Measurements from ENCODE around the gene MAPRE3. TPM values are rescaled to one million over a fixed set of nuclear protein-coding genes. Genes with fewer than 3 reads are reported as not detected.

Gene MAPRE3
- total RNA-seq, 1 donor from 2014 or later = 5.4 TPM

DNA sequence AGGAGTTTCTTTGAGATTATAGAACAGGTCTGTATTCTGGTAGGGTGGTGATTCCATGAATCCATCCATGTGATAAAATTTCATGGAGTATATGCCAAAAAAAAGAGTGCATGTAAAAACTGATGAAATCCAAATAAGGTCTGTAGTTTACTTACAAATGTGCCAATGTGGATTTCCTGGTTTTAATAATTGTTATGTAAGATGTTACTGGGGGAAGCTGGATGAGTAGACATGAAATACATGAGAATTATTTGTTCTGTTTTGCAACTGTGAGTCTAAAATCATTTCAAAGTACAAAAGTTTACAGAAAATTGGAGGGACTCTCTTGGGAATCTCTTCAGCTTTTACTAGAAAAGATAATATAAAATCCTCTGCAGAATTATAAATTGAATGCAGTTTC lies 38.6 kb downstream of the MAPRE3 start:
- DNase-seq (ENCODE audit: extremely low read depth, low read depth, low spot score) = no peak

DNA sequence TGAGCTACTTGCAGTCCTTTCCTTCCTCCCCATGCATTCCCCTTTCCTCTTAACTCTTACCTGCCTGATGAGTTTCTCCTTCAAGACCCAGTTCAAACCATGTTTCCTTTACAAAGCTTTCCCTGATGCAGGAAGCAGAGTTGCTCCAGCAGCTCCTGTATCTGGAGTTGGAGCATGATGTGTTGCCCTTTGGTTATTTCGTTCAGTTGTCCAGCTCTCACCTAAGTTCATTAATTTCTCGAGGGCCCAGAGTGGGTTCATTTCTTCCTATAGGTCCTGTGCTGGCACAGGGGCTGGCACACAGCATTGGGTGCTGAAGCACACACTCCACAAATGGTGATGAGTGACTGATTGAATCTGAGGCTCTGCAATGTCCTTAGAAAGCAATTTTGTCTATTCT lies 39.3 kb downstream of the MAPRE3 start:
- DNase-seq (ENCODE audit: extremely low read depth, low read depth, low spot score) = no peak

DNA sequence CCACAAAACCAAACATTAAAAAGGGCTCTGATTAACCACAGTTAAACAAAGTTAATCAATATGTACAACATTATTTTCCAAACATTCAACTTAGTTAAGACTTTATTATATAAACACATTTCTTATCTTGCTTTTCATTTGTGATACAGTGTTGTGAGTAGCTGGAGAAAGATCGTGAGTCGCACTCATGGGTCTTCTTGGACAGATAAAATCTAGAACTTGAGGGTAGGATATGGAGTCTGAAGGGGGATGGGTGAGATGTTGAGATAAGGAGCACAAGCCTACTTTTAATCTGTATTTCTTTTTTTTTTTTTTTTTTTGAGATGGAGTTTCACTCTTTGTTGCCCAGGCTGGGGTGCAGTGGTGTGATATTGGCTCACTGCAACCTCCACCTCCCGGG lies 39.7 kb downstream of the MAPRE3 start:
- DNase-seq (ENCODE audit: extremely low read depth, low read depth, low spot score) = no peak

GRCh38 chr2:27013738-27014137 lies 43.3 kb downstream of the MAPRE3 start:
- DNase-seq (ENCODE audit: extremely low read depth, low read depth, low spot score) = no peak

GRCh38 chr2:27014771-27015433 lies 44.5 kb downstream of the MAPRE3 start:
- DNase-seq (ENCODE audit: extremely low read depth, low read depth, low spot score) = no peak

- no peak for DNase-seq (ENCODE audit: extremely low read depth, low read depth, low spot score)
These were observed 46.4 kb downstream of the MAPRE3 start for GRCh38 chr2:27016801-27017325.

DNA sequence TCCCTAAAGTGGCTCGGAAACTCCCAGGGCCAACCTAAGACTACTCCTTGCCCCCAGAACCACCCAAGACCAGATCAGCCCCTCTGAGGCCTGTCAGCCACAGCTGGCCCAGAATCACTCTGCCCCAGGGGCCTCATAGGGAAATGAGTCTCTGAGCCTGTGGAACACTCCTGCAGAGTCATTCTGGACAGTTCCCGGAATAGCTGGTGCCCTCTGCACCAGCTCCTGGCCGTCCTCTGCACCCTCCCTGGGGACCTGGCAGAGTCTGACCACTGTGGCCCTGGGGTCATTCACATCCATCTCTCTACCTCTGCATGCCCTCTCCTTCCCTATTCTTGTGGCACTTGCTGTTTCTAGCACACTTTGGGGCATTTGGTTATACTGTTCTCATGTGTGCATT lies 47.7 kb downstream of the MAPRE3 start:
- no peak for DNase-seq (ENCODE audit: extremely low read depth, low read depth, low spot score)

DNA sequence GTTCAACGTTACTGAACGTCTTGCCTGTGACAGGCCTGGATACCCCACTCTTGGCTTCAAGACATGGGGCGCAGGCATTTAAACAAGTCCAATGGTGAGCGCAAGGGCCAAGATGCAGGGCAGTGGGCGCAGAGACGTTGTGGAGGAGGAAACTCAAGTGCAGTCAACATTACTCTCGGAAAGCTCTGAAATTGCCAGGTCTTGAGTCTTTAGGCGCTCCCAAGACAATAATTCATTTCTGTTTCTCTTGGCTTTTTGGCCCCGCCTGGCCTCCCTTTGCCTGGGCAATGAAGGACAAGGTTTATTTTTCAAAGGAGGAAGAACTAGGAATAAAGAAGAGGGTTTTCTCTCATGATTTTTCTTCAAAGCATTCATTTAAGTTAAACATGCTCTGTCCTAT lies 49.0 kb downstream of the MAPRE3 start:
- DNase-seq (ENCODE audit: extremely low read depth, low read depth, low spot score) = no peak

- no peak for DNase-seq (ENCODE audit: extremely low read depth, low read depth, low spot score)
These were observed 49.8 kb downstream of the MAPRE3 start for GRCh38 chr2:27019931-27020855.

DNA sequence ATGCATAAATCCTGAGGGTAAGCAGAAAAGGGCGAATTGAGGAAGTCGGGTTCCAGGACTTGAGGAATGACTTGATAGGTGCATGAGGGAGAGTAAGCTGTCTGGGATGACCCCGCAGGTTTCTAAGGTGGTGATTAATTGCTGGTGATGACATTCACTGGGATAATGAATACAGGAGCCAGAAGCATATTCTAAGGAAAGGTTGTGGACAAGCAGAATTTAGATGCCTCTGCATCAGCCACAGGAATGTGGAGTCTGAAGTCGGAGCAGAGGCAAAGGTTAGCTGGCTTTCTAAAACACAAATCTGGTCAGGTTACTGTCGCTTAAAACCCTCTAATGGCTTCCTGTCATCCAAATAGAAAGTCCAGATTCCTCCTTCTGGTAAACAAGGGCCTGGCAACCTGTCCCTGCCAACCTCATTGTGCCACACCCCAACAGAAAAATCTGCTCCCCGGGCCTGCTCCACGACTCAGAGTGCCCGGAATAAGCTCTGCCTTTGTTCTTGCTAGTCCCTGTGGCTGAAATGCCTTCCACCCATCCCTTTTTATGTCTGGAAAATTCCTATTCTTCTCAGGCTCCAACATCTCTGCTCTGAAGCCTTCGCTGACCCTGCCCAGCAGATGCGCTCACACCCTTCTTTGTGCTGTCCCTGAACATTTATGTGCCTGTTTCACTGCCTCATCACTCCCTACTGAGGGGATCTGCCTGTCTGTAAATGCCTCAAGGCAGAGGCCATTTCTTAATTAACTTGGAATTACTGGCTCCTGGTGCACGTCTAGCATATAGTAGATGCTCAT lies 51.0 kb downstream of the MAPRE3 start:
- DNase-seq (ENCODE audit: extremely low read depth, low read depth, low spot score) = no peak

DNA sequence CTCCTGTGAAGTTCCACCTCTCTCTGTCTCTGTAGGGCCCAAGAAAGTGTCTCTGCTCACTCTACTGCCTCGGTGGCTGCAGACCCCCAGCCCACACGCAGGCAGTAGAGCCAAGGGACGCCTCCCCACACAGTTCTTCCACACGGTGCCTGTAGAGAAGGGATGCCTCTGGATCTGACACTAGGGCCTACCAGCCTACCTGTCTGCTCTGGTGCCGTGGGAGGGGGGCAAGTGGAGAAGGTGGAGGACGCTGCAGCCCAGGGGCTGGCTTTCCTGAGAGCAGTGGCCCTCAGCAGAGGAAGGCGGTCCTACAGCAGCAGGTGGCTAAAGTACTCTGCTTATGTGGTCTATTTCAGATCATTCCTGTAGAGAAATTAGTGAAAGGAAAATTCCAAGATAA lies 53.3 kb downstream of the MAPRE3 start:
- no peak for DNase-seq (ENCODE audit: extremely low read depth, low read depth, low spot score)

DNA sequence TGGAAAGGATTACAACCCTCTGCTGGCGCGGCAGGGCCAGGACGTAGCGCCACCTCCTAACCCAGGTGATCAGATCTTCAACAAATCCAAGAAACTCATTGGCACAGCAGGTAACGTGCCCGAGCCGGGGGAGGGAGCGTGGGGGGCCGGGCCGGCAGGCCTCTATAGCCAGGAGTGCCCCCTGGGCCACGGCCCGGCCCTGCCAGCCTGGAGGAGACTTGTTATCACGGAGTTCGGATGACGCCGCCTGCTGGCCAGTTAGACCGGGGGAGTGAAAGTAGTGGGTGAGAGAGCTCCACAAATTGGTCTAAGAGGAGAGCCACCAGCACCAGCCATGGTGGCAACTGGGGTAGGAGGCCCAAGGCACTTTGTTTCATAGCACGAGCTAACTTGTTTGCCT lies 53.8 kb downstream of the MAPRE3 start:
- no peak for DNase-seq (ENCODE audit: extremely low read depth, low read depth, low spot score)

DNA sequence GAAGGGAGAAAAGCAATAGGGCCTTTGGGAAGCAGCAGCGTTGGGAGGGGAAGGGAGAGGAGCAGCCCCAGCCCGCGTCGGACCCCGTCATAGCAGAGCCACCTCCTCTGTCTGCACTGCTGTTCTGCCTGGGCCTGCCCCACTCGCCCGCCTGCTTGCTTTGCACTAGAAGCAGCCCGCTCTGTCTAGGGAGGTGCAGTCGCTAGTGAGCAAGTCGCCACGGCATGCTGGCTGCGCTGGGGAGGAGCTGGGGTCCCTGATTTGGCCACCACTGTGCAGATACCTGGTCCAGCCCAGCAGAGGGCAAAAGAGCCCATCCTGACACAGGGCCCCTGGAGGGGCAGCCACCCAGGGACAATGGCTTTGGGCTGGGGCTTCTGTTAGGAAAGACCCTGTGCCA lies 54.4 kb downstream of the MAPRE3 start:
- no peak for DNase-seq (ENCODE audit: extremely low read depth, low read depth, low spot score)

DNA sequence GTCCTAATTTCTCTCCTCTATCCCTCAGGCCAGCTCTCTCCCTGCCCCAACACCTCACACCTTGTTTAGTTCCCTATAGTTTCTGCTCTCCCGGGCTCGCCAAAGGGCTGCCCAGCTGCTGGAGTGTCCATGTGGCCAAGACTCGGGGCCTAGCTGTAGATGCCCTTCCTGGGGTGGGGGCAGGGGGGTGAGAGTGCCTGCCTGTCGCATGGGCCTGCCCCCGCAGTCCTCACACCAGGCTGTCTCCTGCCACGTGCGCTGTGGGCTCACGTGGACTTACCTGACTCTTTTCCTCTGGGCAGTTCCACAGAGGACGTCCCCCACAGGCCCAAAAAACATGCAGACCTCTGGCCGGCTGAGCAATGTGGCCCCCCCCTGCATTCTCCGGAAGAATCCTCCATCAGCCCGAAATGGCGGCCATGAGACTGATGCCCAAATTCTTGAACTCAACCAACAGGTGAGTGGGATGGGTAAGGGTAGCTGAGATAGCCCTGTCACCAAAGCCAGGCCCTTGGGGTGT lies 54.9 kb downstream of the MAPRE3 start:
- DNase-seq (ENCODE audit: extremely low read depth, low read depth, low spot score) = no peak

DNA sequence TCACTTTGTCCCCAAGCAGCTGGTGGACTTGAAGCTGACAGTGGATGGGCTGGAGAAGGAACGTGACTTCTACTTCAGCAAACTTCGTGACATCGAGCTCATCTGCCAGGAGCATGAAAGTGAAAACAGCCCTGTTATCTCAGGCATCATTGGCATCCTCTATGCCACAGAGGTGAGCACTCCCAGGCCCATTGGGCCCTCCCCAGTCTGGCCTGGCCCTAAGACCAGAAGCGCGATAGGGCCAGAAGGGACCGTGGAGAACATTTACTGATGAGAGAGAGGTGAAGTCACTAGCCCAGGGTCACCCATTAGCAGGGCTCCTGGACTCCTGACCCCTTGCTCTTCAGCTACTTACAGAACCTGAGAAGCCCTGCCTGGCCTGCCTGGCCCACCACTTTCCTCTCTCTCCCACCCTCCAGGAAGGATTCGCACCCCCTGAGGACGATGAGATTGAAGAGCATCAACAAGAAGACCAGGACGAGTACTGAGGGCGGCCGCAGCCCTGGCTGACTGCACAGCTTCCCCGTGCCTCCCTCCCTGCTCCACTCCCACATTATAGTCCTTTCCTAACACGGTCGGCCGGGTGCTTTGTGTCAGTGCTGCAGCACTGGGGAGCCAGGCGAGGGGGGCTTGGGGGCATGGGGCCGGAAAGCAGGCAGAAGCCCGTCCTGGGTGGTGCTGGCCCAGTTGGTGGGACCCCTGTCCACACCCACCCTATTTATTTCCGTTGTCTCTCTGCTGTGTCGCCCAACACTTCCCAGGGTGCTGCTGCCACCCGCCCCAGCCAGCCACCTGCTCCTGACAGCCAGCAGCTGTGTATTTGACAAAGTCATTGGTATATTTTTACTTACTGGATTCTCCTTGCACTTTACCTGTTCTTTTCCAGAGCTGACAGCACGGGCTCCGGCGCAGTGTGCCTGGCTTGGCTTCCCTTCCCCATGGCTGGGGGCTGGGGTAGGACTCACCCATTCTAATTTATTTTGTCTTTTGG lies 55.7 kb downstream of the MAPRE3 start:
- DNase-seq (ENCODE audit: extremely low read depth, low read depth, low spot score) = no peak

DNA sequence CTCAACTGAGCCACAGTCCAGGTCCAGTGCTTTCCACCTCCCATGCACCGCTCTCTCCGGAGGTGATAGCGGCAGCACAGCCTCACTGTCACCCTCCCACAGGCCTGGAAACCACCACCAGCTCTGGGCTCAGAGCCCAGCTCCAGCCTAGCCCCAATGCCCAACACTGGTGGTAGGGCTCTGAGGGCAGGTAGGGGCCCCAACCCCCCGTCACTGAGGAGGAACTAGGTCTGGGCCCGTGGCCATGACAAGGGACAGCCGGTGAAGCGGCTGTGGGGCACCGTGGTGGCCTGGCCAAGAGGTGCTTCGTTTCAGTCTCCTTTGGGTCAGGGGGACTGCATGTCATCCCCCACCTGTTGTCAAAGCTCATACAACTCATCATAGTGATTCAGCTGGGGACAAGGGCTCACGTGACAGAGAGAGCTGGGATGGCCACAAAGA lies 56.8 kb downstream of the MAPRE3 start:
- DNase-seq (ENCODE audit: extremely low read depth, low read depth, low spot score) = no peak

- no peak for DNase-seq (ENCODE audit: extremely low read depth, low read depth, low spot score)
These were observed 58.6 kb downstream of the MAPRE3 start for GRCh38 chr2:27029051-27029450.

- no peak for DNase-seq (ENCODE audit: extremely low read depth, low read depth, low spot score)
These were observed 62.2 kb downstream of the MAPRE3 start, which contains the start of gene TMEM214 for GRCh38 chr2:27032495-27033252. TSS of gene TMEM214 (plus strand) at chr2:27032965. CDS start at chr2:27033016, 51 bp downstream.
